Brain microvascular endothelial cell (primary cell): ENCODE measurements around the gene MTCP1.

Experiments used
- DNase-seq: peaks from one replicate; pipeline ENCODE4 v3.0.0-alpha.2; 2020
- H3K27ac ChIP-seq: fragments of 250-450 bp; sonication (Bioruptor Pico); 2 replicates; pipeline ENCODE4 v1.5.1; 2020; ENCODE audit warnings: mild to moderate bottlenecking, moderate library complexity
- H3K27me3 ChIP-seq: fragments of 250-450 bp; sonication (Bioruptor Pico); replicated peaks from 2 replicates; pipeline ENCODE4 v1.5.1; 2020; ENCODE audit warnings: mild to moderate bottlenecking
- H3K36me3 ChIP-seq: fragments of 250-450 bp; sonication (Bioruptor Pico); replicated peaks from 2 replicates; pipeline ENCODE4 v1.5.1; 2020; ENCODE audit warnings: mild to moderate bottlenecking
- H3K4me3 ChIP-seq: 2 replicates; pipeline ENCODE4 v1.5.1; 2011; ENCODE audit warnings: low read depth, mild to moderate bottlenecking, control low read depth, low read length, moderate library complexity
- in situ Hi-C: cut with HindIII; loops from 2 replicates; pipeline ENCODE4 v1.10.0; 2017; ENCODE audit warnings: low sequenced_read_pairs, low pct_ligation_motif_present
- TF ChIP-seq, protein P1 (sequence below): IDR thresholded peaks from 2 replicates; pipeline ENCODE4 v1.5.1; 2011; ENCODE audit warnings: low read depth, mild to moderate bottlenecking, moderate library complexity, low read length, control low read depth, inconsistent platforms; ENCODE audit errors: missing control alignments

Gene MTCP1

DNA sequence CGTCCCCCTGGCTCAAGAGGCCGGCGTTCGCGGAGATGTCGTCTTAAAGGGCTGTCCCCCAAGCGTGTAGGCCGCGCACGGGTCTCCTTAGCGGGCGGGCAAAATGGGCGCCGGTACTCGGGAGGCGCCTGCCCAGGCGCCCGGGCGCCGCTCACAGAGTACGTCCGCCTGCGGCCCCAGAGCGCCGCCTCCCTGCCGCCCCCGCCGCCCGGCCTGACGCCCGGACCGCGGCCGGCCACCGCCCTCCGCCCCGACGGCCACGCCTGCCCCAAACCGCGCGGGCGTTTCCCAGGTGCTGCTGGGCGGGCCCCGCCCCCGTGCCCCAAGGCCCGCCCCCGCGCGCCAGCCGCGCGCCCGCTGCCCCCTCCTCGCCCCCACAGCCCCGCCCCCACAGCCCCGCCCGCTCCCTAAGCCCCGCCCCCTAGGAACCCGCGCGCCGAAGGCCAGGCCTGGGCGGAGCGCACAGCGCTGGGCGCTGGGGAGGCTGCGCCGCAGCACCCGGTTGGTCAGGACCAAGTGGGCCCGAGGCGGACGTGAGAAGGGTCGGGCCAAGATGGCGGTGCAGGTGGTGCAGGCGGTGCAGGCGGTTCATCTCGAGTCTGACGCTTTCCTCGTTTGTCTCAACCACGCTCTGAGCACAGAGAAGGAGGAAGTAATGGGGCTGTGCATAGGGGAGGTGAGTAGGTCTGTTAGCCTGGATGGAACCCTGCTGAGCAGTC is at the start of gene MTCP1, which contains the start of the genes BRCC3 and CMC4:
TSS of gene MTCP1 (minus strand) at position 162 of the 719 bp plus-strand sequence. CDS start 5,126 bp downstream, outside the sequence.
TSS of gene BRCC3 (plus strand) at position 534 of the 719 bp plus-strand sequence. CDS start at position 554, 20 bp downstream.
TSS of gene CMC4 (minus strand) at position 162 of the 719 bp plus-strand sequence. CDS start 7,113 bp downstream, outside the sequence.
- H3K27ac ChIP-seq = peak within 1 kb of the TSS; percentile 42
- H3K27me3 ChIP-seq = no peaks in the 10 kb centered on the region
- no peaks in the 10 kb centered on the region for H3K36me3 ChIP-seq
- peak; percentile 51 for DNase-seq
- TF ChIP-seq, protein P1, sequence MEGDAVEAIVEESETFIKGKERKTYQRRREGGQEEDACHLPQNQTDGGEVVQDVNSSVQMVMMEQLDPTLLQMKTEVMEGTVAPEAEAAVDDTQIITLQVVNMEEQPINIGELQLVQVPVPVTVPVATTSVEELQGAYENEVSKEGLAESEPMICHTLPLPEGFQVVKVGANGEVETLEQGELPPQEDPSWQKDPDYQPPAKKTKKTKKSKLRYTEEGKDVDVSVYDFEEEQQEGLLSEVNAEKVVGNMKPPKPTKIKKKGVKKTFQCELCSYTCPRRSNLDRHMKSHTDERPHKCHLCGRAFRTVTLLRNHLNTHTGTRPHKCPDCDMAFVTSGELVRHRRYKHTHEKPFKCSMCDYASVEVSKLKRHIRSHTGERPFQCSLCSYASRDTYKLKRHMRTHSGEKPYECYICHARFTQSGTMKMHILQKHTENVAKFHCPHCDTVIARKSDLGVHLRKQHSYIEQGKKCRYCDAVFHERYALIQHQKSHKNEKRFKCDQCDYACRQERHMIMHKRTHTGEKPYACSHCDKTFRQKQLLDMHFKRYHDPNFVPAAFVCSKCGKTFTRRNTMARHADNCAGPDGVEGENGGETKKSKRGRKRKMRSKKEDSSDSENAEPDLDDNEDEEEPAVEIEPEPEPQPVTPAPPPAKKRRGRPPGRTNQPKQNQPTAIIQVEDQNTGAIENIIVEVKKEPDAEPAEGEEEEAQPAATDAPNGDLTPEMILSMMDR = no peak
- peak within 1 kb of the TSS; percentile 75 for H3K4me3 ChIP-seq
- in situ Hi-C loops = no loop called here

- Histone ChIP-seq H3K27me3 (no peaks in the 10 kb centered on the region), H3K4me3 (no peak overlapping the region), H3K36me3 (no peaks in the 10 kb centered on the region), H3K27ac (no peak overlapping the region)
- no peak for DNase-seq
- TF ChIP-seq, protein P1 = no peak
- in situ Hi-C loops = no loop called here
These were observed 44.4 kb upstream of the MTCP1 start for GRCh38 chrX:155115174-155115819.

DNA sequence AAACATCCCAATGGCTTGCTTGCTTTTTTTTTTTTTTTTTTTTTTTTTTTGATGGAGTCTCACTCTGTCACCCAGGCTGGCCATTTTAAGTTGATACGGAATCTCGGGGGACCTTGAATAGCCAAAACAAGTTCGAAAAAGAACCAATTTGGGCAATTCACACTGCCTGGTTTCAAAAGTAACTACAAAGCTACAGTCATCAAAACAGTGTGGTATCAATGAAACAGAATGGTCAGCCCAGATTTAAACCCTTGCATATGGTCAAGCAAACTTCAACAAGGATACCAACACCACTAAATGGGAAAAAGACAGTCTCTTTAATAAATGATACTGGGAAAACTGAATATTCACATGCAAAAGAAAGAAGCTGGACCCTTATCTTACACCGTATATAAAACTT is 42.2 kb upstream of the MTCP1 start:
- H3K4me3 ChIP-seq = no peak overlapping the region
- TF ChIP-seq, protein P1 = no peak
- H3K36me3 ChIP-seq = no peaks in the 10 kb centered on the region
- H3K27ac ChIP-seq = no peak overlapping the region
- in situ Hi-C loops = no loop called here
- H3K27me3 ChIP-seq = no peaks in the 10 kb centered on the region
- no peak for DNase-seq

DNA sequence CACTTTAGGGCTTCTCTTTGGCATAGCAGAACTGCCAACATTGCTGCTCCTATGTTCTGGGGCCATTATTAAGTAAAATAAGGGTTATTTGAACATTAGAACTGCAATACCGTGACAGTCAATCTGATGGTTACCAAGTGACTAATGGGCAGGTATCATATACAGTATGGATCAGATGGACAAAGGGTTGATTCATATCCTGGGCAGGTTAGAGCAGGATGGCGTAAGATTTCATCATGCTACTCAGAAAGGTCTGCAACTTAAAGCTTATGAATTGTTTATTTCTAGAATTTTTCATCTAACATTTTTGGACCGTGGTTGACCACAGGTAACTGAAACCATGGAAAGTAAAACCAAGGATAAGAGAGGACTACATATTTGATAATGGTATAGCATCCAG is 41.2 kb upstream of the MTCP1 start:
- in situ Hi-C loops = no loop called here
- no peak for DNase-seq
- H3K27ac ChIP-seq = no peak overlapping the region
- TF ChIP-seq, protein P1 = no peak
- H3K36me3 ChIP-seq = no peaks in the 10 kb centered on the region
- H3K4me3 ChIP-seq = no peak overlapping the region
- H3K27me3 ChIP-seq = no peaks in the 10 kb centered on the region

- TF ChIP-seq, protein P1 = no peak
- H3K27me3 ChIP-seq = no peaks in the 10 kb centered on the region
- H3K36me3 ChIP-seq = no peaks in the 10 kb centered on the region
- H3K4me3 ChIP-seq = no peak overlapping the region
- H3K27ac ChIP-seq = no peak overlapping the region
- in situ Hi-C loops = no loop called here
- no peak for DNase-seq
These were observed 37.5 kb upstream of the MTCP1 start for GRCh38 chrX:155108427-155108826.
